OCI-LY3 (cell line): ENCODE data around the gene BTBD8.

Experiments
- H2AFZ ChIP-seq: fragments of 200-600, 300-600 bp; shearing (Covaris generic); 2 replicates; pipeline ENCODE4 v1.6.0; 2014; ENCODE audit warnings: antibody characterized with exemption, low read depth, low read length
- H3K27ac ChIP-seq: fragments of 200-600, 300-600 bp; sonication (generic); 2 replicates; pipeline ENCODE4 v1.5.1; 2014; ENCODE audit warnings: mild to moderate bottlenecking, low read length, moderate library complexity, mixed read lengths
- H3K27me3 ChIP-seq: fragments of 200-600, 300-600 bp; sonication (generic); 2 replicates; pipeline ENCODE4 v1.6.1; 2014; ENCODE audit warnings: low read depth, low read length, mixed read lengths
- H3K36me3 ChIP-seq: fragments of 200-600, 300-600 bp; sonication (generic); replicated peaks from 2 replicates; pipeline ENCODE3; 2014; ENCODE audit warnings: low read depth, low read length, mixed read lengths
- H3K4me1 ChIP-seq: fragments of 300-600, 200-600 bp; sonication (generic); 2 replicates; pipeline ENCODE4 v1.6.1; 2014; ENCODE audit warnings: low read length, mixed read lengths
- H3K4me2 ChIP-seq: fragments of 200-600, 300-600 bp; sonication (generic); 2 replicates; pipeline ENCODE4 v1.6.1; 2014; ENCODE audit warnings: low read length, mixed read lengths
- H3K4me3 ChIP-seq: fragments of 300-600, 200-600 bp; sonication (generic); 2 replicates; pipeline ENCODE4 v1.5.1; 2014; ENCODE audit warnings: antibody characterized with exemption, mild to moderate bottlenecking, low read length, moderate library complexity
- H3K79me2 ChIP-seq: fragments of 300-600, 200-600 bp; shearing (Covaris generic); 2 replicates; pipeline ENCODE4 v1.6.1; 2014; ENCODE audit warnings: mild to moderate bottlenecking, low read length, mixed read lengths
- H3K9ac ChIP-seq: fragments of 300-600, 200-600 bp; shearing (Covaris generic); 2 replicates; pipeline ENCODE4 v1.6.0; 2014; ENCODE audit warnings: mild to moderate bottlenecking, low read length, moderate library complexity
- H3K9me3 ChIP-seq: fragments of 200-600, 300-600 bp; shearing (Covaris generic); 2 replicates; pipeline ENCODE4 v1.6.1; 2014; ENCODE audit warnings: low read length, mixed read lengths; ENCODE audit not compliant: insufficient read depth
- H4K20me1 ChIP-seq: fragments of 200-600, 300-600 bp; sonication (generic); 2 replicates; pipeline ENCODE4 v1.6.1; 2016; ENCODE audit warnings: low read length, mixed read lengths; ENCODE audit not compliant: insufficient read depth
- CTCF ChIP-seq: fragments of 200-600, 300-600 bp; sonication (generic); IDR thresholded peaks from 2 replicates; pipeline ENCODE4 v1.5.1; 2014; ENCODE audit warnings: antibody characterized with exemption, low read length, low read depth
- EZH2phosphoT487 ChIP-seq: fragments of 200-600 bp; shearing (Covaris generic); IDR thresholded peaks from 2 replicates; pipeline ENCODE4 v1.6.1; 2018; ENCODE audit warnings: antibody characterized with exemption, mixed run types, low read depth

Gene BTBD8

GRCh38 chr1:92084651-92085050, 4.5 kb downstream of the BTBD8 start:
- no peak overlapping the region for H3K4me2 ChIP-seq
- TF ChIP-seq EZH2phosphoT487 (no peak), CTCF (no peak)
- no peak overlapping the region for H3K27ac ChIP-seq
- no peak overlapping the region for H3K9ac ChIP-seq
- H3K36me3 ChIP-seq: no peaks in the 10 kb centered on the region
- H3K4me3 ChIP-seq: no peak overlapping the region
- H4K20me1 ChIP-seq: no peaks in the 10 kb centered on the region
- no peak overlapping the region for H2AFZ ChIP-seq
- no peaks in the 10 kb centered on the region; the same call in 1 of the 2 replicates for H3K4me1 ChIP-seq
- H3K27me3 ChIP-seq: no peaks in the 10 kb centered on the region
- no peaks in the 10 kb centered on the region for H3K9me3 ChIP-seq
- no peaks in the 10 kb centered on the region for H3K79me2 ChIP-seq

GRCh38 chr1:92085727-92086126, 5.6 kb downstream of the BTBD8 start:
- H4K20me1 ChIP-seq: no peaks in the 10 kb centered on the region
- TF ChIP-seq EZH2phosphoT487: no peak
- no peak for TF ChIP-seq CTCF
- H2AFZ ChIP-seq: no peak overlapping the region
- H3K79me2 ChIP-seq: no peaks in the 10 kb centered on the region
- no peak overlapping the region for H3K4me2 ChIP-seq
- no peaks in the 10 kb centered on the region for H3K9me3 ChIP-seq
- no peak overlapping the region for H3K27ac ChIP-seq
- no peak overlapping the region for H3K4me3 ChIP-seq
- H3K4me1 ChIP-seq: no peaks in the 10 kb centered on the region; the same call in 1 of the 2 replicates
- H3K36me3 ChIP-seq: no peaks in the 10 kb centered on the region
- H3K9ac ChIP-seq: no peak overlapping the region
- no peaks in the 10 kb centered on the region for H3K27me3 ChIP-seq

DNA sequence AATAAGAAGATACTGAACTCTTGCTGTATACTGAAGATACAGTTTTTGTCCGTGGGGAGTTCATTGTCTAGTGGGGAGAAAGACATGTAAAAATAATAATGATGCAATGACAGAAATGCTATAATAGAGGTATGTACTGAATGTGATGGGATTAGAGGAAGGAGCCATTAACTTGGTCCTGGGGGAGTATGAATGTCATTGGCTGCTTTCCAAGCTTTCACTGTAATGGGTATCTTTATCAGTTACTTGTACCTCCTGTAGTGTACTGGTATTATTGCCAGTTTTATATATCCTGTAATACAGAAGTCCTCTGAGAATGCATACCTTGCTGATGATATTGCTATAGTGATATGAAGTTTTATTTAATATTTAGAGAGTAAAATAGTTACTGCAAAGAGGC, 7.4 kb downstream of the BTBD8 start:
- TF ChIP-seq EZH2phosphoT487 (no peak), CTCF (no peak)
- no peaks in the 10 kb centered on the region for H3K79me2 ChIP-seq
- H3K9ac ChIP-seq: no peak overlapping the region
- H3K4me2 ChIP-seq: no peak overlapping the region
- no peaks in the 10 kb centered on the region for H4K20me1 ChIP-seq
- H2AFZ ChIP-seq: no peak overlapping the region
- no peak overlapping the region for H3K27ac ChIP-seq
- H3K36me3 ChIP-seq: no peaks in the 10 kb centered on the region
- no peaks in the 10 kb centered on the region for H3K4me1 ChIP-seq
- H3K27me3 ChIP-seq: no peaks in the 10 kb centered on the region
- H3K4me3 ChIP-seq: no peak overlapping the region
- H3K9me3 ChIP-seq: no peaks in the 10 kb centered on the region

DNA sequence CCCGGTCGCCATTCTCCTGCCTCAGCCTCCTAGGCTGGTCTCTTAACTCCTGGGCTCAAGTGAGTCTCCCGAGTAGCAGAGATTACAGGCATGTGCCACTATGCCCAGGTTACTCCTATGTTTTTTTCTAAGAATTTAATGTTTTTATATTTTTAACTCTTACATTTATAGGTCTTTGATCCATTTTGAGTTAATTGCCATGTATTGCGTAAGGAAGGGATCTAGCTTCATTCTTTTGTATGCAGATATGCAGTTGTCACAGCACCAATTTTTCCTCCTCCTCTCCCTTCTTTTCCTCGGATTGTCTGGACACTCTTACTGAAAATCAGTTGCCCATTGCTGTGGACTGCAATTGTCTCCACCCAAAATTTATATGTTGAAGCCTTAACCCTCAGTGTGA, 11.5 kb downstream of the BTBD8 start:
- Histone ChIP-seq H3K79me2 (no peaks in the 10 kb centered on the region), H3K4me3 (no peak overlapping the region), H2AFZ (no peak overlapping the region), H3K4me1 (no peaks in the 10 kb centered on the region), H3K9me3 (no peaks in the 10 kb centered on the region), H3K36me3 (no peaks in the 10 kb centered on the region), H3K27me3 (no peaks in the 10 kb centered on the region), H3K27ac (no peak overlapping the region), H3K9ac (no peak overlapping the region), H4K20me1 (no peaks in the 10 kb centered on the region), H3K4me2 (no peak overlapping the region)
- TF ChIP-seq CTCF: no peak
- TF ChIP-seq EZH2phosphoT487: no peak
